HG02981 (cell line): ENCODE results near the gene IL21.
"Not testable (repeated sequence)": the region's sequence is repeated elsewhere in the genome, so short reads cannot be mapped to it uniquely, and the experiment has no call there.

ENCODE experiments used
- ATAC-seq: cut with Tn5 transposase; IDR thresholded peaks from one replicate; pipeline ENCODE4 v1.9.1; 2021; ENCODE audit warnings: mild to moderate bottlenecking, moderate library complexity; ENCODE audit not compliant: unreplicated experiment

Gene IL21

DNA sequence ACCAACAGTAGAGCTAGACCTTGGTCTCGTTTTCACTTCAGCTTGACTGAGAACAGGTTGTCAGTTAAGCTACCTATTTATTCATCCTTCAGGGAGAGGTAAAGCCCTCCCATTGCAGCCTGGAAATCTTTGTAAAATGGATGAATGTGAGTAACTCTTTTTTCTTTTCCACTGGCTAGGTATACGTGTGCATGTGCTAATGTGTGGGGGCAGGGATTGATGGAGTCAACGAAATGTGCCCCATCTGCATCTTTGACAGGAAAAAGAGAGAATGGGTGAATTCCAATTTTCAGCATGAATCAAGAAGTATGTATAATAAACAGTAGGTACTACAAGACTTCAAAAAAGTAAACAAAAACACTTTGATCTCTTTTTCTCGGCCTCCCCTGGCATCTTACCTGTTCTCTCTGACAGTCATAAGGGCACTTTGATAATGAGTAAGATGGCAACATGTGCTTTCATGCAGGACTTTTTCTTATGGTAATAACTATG is at the start of gene IL21:
Gene IL21 (minus strand): TSS at position 51 of the 492 bp plus-strand sequence. CDS start 55 bp downstream, outside the sequence.
- no peak for ATAC-seq

DNA sequence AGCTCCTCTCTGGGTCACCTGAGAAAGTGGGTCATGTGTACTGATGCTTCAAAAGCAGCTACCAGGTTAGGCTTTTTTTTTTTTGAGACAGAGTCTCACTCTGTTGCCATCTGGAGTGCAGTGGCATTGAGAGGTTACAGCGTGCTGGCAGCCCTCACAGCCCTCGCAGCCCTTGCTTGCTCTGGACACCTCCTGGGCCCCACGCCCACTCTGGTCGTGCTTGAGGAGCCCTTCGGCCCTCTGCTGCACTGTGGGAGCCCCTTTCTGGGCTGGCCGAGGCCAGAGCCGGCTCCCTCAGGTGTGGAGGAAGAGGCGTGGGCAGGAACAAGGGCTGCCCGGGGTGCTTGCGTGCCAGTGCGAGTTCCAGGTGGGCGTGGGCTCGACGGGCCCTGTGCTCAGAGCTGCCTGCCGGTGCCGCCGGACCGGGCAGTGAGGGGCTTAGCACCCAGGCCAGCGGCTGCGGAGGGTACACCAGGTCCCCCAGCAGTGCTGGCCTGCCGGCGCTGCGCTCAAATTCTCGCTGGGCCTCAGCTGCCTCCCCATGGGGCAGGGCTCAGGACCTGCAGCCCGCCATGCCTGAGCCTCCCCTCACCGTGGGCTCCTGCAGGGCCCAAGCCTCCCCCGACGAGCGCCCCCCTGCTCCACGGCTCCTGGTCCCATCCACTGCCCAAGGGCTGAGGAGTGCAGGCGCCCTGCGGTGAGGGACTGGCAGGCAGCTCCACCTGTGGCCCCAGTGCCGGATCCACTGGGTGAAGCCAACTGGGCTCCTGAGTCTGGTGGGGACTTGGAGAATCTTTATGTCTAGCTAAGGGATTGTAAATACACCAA is 49.3 kb upstream of the IL21 start:
- ATAC-seq = no peak

DNA sequence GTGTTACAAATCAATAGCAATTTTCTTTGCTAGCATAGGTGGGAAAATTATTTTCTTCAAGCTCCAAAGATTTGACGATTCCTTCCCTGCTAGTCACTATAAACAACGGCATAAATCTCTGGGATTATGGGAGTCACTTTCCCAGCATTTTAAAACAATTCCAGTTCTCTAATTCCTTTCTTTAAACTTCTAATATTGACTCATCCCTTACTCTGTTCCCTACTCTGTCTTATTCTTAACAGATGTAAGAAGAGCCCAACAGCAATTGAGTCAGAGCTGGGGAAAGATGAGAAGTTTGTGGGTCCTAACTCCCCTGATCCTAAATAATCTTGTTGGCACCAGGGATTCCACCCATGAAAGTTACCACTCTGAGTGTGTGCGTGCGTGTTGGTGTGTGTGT is 47.4 kb upstream of the IL21 start:
- no peak for ATAC-seq

DNA sequence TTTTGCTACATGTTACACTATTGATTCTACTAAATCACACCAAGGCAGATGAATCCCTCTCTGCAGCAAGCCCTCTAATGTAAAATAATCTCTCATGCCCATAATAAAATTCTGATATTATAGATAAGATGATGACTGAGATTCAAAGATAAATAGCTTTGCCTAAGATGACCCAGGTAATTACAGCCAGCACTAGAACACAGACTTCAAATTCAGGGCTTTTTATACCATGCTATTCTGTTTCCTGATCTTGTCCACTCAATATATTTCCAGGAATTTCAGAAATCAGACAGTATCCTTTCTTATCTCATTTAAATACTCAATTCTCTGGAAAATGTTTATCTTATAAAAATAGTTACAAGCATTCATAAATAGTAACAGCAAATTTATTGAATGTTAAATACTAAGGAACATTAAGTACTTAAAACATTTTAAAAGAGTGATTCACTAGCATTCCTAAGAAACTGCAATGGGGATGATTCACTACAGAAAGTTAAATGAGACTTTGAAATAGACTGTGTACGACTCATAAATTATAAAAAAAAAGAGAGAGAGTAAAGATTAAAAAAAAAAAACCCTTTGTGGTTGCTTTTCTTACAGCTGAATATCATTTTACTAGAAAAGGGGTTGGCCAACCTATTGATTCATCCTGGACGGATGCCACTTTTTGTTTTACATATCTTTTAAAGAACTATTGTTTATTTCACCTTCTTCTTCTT is 45.8 kb upstream of the IL21 start:
- ATAC-seq = no peak

DNA sequence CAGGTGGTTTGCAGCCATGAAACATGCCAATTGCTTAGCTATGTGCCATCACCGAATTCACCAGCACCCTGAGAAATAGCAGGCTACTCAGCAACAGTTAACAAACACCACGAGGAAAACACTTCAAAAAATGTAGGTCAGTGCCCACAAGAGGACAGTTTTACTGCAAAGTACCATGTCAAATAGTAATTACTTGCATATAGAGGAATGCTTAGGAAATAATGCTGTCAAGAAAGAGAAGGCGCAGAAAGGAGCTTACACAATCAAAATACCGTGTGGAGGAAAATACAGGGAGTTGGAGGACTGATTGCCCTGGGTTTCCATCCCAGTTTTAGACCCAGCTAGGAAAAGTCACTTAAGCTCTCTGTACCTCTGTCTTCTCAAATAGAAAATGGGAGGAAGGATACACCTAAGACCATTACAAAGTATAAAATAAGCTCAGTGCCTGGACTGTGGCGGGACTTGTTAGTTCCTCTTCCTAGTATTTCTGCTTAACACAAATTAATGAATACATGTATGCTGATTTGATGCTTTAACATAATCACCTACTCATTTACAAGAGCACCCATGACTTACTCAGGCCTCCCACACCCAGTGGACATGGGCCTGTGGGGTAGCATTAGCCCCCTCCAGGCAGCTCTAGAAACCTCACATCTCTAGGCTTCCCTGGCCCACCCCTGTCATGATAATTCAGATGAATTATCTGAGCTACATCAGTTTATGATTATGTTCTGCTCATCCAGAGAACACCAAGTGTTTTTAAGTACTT is 44.5 kb upstream of the IL21 start:
- no peak for ATAC-seq

DNA sequence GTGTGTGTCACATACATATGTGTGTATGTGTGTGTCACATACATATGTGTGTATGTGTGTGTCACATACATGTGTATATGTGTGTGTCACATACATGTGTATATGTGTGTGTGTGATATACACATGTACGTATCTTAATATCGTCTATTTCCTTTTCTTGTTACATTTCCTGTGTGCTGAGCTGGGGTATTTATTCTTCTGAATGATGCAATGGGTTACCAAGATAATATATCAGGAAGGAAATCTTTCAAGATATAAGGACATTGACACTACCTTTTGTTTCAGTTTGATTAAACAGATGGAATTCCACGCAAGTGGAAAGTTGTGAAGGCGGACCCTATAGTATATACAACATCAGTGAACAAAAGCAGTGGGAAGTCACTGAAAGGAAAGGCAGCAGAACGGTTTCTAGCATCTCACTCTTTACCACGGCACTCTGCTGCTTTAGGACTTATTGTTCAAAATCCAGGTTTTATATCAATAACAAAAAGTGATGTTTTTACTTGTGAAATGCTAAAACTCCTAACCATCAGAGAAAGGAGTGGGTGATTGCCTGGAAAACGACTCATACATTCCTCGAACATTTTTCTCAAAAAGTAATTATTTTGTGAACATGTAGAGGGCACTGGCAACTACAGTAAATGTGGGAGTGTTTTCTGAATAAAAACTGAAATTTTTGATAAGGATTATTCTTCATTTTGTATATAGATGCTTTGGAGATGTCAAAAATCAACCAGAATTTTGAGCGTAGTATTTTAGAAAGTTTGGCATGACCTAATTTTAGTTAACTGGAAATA is 43.1 kb upstream of the IL21 start:
- ATAC-seq = no peak

DNA sequence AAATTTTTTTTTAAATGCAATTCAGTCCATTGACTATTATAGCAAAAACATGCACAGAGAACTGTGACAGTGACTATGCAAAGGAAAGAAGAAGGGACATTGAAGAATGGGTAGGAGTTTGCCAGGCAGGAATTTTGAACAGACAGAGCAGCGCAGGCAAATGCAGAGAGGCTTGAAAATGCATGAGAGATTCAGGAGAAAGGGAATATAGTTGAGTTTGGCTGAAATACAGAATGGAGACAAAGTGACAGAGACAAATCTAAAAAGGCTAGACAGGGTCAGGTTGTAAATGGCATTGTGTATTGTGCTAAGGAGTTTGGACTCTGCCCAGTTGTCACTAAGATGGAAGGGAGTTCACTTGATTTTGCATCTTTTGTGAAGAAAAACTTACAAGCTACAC is 42.4 kb upstream of the IL21 start:
- no peak for ATAC-seq

DNA sequence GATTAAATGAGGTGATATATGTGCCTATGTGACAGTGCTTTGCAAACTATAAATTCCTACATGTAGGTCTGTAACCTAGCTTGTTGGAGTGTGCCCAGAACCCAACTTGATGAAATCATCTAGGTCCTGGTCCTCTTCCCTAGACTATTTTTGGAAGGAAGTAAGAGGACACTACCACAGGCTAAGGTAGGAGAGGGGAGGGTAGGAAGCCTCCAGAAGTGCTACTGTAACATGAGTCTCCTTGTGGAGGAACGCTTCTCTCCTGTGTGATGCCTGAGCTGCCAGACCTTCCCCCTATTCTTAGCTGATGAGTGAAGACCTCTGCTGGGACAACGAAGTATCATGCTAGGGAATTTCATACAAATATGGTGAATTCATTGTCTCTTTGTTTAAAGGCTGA is 41.8 kb upstream of the IL21 start:
- ATAC-seq = no peak

DNA sequence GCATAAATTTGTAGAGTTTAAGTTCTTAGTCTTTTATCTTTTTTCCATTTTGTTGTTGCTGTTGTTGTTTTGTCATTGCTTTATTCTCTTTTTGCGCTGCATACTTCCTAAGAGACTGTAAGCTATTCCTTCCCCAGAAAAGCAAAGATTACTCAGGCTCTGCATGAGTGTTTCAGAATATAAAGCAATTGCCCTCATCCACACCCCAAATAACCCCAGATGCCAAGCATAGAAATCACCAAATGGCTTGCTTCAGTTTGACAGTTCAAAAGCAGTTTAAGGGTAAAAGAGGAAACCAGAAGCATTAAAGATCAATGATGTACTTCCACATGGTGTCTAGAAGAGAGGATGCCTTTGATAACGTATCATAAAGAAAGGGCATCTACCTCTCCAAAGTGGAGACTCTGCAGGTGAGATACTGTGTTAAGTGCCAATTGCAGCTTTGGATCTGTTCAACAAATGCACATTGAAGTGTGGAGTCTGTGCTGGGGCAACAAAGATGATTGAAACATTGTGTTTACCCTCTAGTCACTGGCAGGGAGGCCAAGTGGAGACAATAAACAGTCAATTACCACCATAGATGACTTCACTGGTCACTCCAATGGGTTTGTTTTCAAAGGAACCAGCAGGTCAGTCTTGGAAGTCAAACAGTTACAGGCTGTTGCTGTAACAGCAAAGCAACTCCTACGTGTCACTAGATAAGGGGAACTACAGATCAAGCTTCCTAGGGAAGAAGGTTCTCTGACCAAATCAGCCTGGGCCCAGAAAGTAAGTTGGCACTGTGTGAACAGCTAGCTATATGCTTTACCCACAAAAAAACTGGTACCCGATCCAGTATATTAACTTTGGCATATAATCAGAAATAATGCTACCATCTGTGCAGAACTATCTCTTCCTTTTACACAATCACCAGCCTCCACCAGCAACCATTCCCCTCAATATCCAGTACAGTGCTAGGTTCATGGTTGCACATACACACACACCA is 40.6 kb upstream of the IL21 start:
- ATAC-seq = no peak

DNA sequence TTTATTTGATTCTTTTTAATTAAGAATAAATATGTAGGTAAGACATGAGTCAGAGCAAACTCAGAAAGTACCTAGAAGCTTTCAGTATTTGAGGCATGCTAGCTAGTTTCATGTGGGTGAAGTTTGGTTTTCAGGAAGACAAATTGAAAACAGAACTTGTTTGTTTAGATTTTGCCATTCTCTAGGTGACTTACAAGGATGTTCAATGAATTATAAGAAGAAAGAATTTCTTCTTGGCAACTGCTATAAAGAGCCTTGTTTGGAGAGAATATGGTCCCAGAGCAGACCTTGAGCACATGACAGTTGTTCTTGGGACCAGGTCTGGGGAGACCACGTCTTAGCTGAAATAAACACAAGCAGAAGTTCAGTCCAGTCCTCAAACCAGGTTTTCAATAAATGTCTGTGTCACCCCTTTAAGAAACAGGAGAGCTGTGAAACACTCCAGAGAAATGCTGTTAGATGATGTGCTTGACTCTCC is 38.0 kb upstream of the IL21 start:
- ATAC-seq = peak; percentile 87

DNA sequence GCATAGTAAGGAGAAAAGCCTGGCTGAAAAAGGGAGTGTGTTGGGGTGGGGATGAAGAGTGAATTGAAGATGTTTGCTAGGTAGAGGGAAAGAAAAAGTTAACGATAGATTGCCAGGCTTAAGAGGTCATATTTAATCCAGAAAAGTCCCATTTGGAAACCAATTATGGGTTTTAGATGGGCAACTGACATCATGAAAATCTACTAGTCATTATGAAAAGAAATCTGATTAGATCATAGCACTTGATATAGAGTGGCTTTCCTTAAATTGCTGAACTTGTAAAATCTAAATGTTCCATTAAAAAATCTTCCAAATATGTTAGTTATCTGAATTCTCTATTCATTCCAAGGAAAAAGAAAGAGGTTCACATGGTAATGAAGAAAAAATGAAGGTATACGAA is 37.5 kb upstream of the IL21 start:
- no peak for ATAC-seq

DNA sequence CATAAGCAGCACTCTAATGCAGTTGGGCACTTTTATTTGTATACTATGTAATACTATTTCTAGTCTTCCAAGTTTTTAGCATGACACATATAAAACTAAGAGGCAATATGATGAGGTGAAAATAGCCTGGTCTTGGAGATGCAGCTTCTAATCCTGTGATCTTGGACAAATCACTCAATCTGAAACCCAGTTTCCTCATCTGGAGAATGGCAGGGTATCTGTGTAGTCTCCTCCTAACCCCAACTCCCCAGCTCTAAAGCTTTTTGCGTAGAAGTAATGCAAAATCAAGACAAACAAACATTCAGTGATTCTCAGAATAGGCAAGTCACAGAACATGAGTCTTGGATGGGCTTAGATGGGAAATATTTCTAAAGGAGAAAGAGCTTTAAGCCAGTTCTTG is 36.7 kb upstream of the IL21 start:
- ATAC-seq = no peak

DNA sequence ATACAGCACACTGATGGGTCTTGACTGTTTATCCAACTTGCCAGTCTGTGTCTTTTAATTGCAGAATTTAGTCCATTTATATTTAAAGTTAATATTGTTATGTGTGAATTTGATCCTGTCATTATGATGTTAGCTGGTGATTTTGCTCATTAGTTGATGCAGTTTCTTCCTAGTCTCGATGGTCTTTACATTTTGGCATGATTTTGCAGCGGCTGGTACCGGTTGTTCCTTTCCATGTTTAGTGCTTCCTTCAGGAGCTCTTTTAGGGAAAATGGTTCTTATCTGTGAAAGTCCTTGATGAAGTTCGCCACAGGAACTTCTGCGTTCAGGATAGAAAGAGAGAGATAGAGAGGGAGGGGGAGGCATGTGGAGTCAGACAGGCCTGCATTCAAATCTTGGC is 35.7 kb upstream of the IL21 start:
- not testable (repeated sequence) for ATAC-seq

DNA sequence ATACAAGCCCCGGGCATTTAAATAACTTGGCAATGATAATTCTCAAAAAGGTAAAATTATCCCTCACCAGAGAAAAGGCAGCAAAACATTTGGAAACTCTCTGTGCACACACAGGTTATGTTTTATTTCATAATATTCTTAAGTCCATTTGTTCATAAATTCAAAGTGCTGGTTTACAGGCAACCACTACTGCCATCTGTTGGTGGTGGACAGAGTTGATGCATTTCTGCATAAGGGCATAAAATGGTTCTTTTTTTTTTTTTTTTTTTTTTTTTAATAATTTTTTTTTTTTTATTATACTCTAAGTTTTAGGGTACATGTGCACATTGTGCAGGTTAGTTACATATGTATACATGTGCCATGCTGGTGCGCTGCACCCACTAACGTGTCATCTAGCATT is 31.5 kb upstream of the IL21 start:
- no peak for ATAC-seq

DNA sequence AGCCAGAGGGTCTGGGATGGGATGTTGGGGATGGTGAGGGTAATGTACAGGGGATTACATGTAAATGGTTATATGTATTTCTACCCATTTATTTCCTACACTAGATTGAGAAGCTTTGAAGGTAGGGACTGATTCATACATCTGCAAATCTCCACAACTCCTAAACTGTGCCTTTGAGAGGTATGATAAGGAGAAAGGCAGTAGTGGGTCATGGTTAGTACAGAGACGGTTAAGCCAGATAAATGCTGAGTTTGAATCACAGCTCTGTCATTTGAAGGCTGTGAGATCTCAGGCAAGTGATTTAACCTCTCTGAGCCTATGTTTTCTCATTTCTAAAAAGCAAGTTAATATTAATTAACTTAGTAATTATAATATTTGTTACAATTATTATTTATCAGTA is 29.3 kb upstream of the IL21 start:
- ATAC-seq = no peak

DNA sequence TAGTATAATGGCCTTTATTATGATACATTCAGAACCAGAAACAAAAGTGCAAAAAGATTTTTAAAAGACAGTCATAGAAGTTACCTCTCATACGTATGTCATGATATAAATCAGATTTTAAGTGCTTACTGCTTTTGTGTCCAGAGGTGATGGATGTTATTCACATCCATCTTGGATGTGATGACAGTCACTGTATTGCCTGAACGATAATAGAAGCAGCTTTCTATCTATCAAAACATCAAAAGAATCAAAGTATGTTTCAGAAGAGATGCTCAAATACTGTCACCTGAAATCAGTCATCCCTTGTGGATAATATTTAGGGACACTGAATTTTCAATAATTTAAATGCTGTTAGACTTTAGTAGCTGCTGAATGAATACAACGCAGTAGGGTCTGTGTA is 26.8 kb upstream of the IL21 start:
- ATAC-seq = no peak

DNA sequence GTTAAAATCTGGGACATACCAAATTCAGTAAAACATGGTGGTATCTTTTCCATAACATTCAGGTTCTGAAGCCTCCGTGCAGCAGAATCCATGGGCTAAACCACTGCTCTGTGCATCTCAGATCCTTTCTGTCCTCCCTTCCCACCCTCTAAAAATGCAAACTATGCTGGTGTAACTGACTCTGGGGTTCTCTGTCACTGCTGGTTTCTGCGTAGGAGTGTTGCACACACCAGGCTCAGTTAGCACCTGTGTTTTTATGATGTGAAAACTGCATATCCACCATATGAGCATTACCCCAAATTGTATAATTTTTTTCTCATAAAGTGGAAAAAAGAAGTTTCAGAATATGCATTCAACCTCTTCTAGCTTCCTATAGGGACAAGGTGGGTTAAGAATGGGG is 22.4 kb upstream of the IL21 start:
- no peak for ATAC-seq

DNA sequence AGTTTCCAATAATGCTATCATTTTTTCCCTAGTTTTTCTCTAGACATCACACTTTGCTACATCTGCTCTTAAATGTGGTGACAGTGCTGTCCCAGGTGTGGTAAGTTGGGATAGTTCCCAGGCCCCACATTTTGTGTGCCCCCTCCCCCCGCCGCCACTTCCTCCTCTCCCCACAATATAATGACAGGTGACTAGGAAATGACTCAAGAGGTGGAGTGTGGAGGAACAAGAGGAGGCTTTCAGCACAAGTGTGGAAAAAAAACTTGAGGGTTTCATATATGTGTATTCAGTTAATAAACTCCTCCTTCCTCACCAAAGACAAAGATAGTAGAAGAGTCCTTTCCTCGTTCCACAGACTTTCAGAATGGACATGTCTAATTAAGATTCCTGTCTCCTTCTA is 18.3 kb upstream of the IL21 start:
- ATAC-seq = no peak

DNA sequence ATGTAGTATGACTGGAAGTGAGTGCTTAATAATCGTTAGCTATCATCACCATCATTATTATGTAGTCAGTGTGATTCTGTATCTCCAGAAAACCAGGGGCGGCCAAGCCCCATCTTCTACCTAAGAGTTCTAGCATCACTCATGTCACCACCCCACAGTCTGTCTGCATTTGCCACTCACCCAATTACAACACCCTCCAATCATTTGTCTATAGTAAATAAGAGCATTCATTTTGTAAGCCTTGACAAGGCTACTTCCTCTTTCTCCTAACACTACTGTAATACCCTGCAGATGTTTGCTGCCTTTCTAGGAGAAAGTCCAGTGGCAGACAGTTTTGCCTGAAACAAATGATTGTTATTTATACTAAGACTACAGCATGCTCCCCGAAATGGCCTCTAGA is 15.8 kb upstream of the IL21 start:
- ATAC-seq = no peak
